ENCODE data around the gene FREM1.

DNA sequence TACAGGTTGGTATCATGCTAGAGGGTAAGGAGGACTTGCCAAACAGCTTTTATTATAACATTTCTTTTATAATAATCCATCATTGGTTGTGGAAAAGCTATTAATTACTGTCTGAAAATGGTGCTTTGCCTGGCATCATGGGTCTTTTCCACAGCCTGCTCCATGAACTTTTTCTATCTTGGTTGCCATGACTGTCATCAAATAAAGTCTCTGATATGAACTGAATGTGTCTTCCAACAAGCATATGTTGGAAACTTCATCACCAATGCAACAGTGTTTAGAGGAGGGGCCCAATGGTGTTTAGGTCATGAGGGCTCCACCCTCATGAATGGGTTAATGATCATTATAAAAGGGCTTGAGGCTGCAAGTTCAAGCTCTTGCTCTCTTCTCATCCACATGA, 81.0 kb downstream of the FREM1 start:
- TF ChIP-seq, protein P1, sequence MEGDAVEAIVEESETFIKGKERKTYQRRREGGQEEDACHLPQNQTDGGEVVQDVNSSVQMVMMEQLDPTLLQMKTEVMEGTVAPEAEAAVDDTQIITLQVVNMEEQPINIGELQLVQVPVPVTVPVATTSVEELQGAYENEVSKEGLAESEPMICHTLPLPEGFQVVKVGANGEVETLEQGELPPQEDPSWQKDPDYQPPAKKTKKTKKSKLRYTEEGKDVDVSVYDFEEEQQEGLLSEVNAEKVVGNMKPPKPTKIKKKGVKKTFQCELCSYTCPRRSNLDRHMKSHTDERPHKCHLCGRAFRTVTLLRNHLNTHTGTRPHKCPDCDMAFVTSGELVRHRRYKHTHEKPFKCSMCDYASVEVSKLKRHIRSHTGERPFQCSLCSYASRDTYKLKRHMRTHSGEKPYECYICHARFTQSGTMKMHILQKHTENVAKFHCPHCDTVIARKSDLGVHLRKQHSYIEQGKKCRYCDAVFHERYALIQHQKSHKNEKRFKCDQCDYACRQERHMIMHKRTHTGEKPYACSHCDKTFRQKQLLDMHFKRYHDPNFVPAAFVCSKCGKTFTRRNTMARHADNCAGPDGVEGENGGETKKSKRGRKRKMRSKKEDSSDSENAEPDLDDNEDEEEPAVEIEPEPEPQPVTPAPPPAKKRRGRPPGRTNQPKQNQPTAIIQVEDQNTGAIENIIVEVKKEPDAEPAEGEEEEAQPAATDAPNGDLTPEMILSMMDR (IDR thresholded peaks at IDR 0.05) = no peak
- TF ChIP-seq POLR2AphosphoS5 (IDR thresholded peaks at IDR 0.05; ENCODE audit: low read depth, low read length) (no peak), JUND (IDR thresholded peaks at IDR 0.05) (no peak), EP300 (IDR thresholded peaks at IDR 0.05; ENCODE audit: borderline replicate concordance in 1 of 2, low read depth in 1 of 2, low read length in 1 of 2) (no peak), EZH2phosphoT487 (IDR thresholded peaks at IDR 0.05; ENCODE audit: borderline replicate concordance, low read depth) (no peak), RCOR1 (IDR thresholded peaks at IDR 0.05; ENCODE audit: low read length) (no peak), GATA2 (CRISPR knock-in tag; IDR thresholded peaks at IDR 0.05) (no peak), GABPA (IDR thresholded peaks at IDR 0.05; ENCODE audit: low read depth) (no peak), MXI1 (IDR thresholded peaks at IDR 0.05; ENCODE audit: low read depth, low read length) (no peak), FOXM1 (IDR thresholded peaks at IDR 0.05; ENCODE audit: low read depth) (no peak)
- TF ChIP-seq, protein P2, sequence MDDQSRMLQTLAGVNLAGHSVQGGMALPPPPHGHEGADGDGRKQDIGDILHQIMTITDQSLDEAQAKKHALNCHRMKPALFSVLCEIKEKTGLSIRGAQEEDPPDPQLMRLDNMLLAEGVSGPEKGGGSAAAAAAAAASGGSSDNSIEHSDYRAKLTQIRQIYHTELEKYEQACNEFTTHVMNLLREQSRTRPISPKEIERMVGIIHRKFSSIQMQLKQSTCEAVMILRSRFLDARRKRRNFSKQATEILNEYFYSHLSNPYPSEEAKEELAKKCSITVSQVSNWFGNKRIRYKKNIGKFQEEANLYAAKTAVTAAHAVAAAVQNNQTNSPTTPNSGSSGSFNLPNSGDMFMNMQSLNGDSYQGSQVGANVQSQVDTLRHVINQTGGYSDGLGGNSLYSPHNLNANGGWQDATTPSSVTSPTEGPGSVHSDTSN (IDR thresholded peaks at IDR 0.05) = no peak
- TF ChIP-seq, protein P3, sequence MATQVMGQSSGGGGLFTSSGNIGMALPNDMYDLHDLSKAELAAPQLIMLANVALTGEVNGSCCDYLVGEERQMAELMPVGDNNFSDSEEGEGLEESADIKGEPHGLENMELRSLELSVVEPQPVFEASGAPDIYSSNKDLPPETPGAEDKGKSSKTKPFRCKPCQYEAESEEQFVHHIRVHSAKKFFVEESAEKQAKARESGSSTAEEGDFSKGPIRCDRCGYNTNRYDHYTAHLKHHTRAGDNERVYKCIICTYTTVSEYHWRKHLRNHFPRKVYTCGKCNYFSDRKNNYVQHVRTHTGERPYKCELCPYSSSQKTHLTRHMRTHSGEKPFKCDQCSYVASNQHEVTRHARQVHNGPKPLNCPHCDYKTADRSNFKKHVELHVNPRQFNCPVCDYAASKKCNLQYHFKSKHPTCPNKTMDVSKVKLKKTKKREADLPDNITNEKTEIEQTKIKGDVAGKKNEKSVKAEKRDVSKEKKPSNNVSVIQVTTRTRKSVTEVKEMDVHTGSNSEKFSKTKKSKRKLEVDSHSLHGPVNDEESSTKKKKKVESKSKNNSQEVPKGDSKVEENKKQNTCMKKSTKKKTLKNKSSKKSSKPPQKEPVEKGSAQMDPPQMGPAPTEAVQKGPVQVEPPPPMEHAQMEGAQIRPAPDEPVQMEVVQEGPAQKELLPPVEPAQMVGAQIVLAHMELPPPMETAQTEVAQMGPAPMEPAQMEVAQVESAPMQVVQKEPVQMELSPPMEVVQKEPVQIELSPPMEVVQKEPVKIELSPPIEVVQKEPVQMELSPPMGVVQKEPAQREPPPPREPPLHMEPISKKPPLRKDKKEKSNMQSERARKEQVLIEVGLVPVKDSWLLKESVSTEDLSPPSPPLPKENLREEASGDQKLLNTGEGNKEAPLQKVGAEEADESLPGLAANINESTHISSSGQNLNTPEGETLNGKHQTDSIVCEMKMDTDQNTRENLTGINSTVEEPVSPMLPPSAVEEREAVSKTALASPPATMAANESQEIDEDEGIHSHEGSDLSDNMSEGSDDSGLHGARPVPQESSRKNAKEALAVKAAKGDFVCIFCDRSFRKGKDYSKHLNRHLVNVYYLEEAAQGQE (IDR thresholded peaks at IDR 0.05; ENCODE audit: low read depth, low read length) = no peak
- TF ChIP-seq, protein P4, sequence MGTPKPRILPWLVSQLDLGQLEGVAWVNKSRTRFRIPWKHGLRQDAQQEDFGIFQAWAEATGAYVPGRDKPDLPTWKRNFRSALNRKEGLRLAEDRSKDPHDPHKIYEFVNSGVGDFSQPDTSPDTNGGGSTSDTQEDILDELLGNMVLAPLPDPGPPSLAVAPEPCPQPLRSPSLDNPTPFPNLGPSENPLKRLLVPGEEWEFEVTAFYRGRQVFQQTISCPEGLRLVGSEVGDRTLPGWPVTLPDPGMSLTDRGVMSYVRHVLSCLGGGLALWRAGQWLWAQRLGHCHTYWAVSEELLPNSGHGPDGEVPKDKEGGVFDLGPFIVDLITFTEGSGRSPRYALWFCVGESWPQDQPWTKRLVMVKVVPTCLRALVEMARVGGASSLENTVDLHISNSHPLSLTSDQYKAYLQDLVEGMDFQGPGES (IDR thresholded peaks at IDR 0.05; ENCODE audit: low read depth, low read length) = no peak
